Urothelium cell line (cell line): ENCODE measurements around the gene WDR70.
A peak's percentile ranks its signal among the peaks of the same experiment; 100 is the strongest.
"Not testable (repeated sequence)": the region's sequence is repeated elsewhere in the genome, so short reads cannot be mapped to it uniquely, and the experiment has no call there.

Experiments used
- DNase-seq: peaks from one replicate; pipeline ENCODE4 v3.0.0; 2011; ENCODE audit warnings: low spot score, mixed read lengths
- FAIRE-seq: peaks from 2 replicates; lab custom pipeline; 2011; peaks lifted over from hg19 to GRCh38; lab: Jason Lieb, UNC

The WDR70 gene

DNA sequence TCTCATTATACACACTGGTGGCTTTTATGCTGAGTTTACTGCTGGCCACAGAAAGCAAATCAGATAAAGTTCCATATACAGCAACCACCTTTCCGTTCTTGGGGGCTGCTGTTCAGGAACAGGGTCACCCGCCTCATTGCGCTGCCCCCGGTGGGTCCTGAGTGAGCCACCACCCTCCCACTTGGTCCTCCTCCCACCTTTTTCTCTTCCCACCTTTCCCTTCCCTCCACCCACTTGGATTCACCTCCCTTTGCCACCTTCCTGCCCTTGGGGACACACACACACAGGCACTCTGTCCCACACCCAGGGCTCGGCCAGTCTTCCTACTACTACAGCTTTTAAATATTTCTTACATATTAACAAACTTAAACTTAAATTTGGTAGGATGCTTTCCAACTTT lies 127.6 kb downstream of the WDR70 start:
- FAIRE-seq (no peak), DNase-seq (no peak)

DNA sequence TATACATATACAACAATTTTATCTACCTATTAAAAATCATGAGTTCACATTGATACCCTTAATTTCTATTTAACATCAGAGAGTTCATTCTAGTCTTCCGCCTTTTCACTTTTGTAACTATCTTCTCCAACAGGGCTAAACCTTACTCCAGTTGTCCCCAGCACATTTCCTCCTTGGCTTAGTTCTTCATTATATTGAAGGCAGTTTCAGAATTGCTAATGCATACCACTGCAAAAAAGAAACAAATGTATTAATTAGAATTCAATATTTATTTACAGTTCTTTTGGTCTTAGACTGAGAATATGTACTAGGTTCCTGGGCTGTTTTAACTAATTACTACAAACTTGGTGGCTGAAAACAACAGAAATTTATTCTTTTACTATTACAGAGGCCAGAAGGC lies 132.5 kb downstream of the WDR70 start:
- FAIRE-seq: no peak

DNA sequence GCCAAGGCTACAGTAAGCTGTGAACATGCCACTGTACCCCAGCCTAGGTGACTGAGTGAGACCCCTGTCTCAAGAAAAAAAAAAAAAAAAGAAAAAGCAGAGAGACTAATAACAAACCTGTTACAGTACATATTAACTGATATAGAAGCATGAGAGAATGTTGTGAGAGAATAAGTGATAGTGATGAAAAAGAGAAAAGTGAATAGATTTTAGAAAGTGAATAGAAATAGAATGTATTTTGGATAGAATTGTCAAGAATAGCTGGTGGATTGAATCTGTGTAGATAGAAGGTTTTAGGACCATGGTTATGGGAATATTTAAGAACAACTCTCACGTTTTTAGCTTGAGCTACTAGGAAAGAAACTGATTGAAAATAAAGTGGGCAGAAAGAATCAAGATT lies 135.8 kb downstream of the WDR70 start:
- FAIRE-seq: no peak
- no peak for DNase-seq

More for the DNA sequence above, 132.5 kb downstream of the WDR70 start:
- no peak for DNase-seq

DNA sequence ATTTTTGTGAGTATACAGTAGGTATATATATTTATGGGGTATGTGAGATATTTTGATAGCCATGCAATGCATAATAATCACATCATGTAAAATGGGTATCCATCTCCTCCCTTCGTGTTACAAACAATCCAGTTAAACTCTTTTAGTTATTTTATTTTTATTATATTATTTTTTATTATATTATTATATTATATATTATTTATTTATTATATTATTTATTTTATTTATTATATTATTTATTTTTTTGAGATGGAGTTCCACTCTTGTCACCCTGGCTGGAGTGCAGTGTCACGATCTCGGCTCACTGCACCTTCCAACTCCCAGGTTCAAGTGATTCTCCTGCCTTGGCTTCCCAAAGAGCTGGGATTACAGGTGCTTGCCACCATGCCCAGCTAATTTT lies 138.6 kb downstream of the WDR70 start:
- DNase-seq (no peak), FAIRE-seq (no peak)

DNA sequence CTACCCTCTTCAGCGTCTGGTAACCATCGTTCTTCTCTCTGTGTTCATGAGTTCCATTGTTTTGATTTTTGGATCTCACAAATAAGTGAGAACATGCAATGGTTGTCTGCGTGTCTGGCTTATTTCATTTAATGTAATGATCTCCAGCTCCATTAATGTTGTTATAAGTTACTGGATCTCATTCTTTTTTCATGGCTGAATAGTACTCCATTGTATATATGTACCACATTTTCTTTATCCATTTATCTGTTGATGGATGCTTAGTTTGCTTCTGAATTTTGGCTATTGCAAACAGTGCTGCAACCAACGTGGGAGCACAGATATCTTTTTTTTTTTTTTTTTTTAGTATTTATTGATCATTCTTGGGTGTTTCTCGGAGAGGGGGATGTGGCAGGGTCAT lies 139.2 kb downstream of the WDR70 start:
- FAIRE-seq: not testable (repeated sequence)

DNA sequence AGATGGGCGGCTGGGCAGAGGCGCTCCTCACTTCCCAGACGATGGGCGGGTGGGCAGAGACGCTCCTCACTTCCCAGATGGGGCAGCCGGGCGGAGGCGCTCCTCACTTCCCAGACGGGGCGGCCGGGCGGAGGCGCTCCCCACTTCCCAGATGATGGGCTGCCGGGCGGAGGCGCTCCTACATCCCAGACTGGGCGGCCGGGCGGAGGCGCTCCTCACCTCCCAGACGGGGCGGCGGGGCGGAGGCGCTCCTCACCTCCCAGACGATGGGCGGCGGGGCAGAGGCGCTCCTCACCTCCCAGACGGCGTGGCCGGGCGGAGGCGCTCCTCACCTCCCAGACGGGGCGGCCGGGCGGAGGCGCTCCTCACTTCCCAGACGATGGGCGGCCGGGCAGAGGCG lies 140.2 kb downstream of the WDR70 start:
- DNase-seq (no peak), FAIRE-seq (no peak)

More for the DNA sequence above, 139.2 kb downstream of the WDR70 start:
- DNase-seq: not testable (repeated sequence)

DNA sequence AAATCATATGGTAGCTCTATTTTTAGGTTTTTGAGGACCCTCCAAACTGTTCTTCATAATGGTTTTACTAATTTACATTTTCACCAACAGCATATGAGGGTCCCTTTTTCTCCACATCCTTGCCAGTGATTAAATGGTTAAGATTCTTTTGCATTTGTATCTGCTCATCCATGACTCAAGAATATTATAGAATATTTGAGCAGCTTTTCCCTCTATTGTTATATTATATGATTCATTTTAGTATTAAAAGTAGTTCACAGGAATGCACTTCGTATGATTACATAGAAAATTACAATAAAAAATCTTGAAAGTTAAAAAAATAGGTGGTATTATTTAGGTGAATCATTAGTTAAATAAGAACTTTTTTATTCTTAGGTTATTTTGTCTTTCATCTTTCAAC lies 140.7 kb downstream of the WDR70 start:
- FAIRE-seq (no peak), DNase-seq (no peak)

DNA sequence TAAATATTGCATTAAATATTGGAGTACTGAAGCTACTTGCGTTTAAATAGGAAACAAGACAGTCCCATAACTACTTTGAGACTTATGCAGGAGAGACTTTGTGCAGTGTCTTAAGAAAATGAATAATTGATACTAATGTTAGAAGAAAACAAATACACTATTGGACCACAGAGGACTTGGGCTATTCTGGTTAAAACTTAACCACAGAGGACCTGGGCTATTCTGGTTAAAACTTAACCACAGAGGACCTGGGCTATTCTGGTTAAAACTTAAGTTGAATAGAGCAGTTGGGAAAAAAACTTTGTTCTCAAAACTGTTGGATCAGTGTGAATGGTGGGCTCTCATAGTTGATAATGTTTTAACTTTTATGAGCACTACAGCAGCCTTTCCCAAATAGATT lies 141.7 kb downstream of the WDR70 start:
- DNase-seq (no peak), FAIRE-seq (no peak)

DNA sequence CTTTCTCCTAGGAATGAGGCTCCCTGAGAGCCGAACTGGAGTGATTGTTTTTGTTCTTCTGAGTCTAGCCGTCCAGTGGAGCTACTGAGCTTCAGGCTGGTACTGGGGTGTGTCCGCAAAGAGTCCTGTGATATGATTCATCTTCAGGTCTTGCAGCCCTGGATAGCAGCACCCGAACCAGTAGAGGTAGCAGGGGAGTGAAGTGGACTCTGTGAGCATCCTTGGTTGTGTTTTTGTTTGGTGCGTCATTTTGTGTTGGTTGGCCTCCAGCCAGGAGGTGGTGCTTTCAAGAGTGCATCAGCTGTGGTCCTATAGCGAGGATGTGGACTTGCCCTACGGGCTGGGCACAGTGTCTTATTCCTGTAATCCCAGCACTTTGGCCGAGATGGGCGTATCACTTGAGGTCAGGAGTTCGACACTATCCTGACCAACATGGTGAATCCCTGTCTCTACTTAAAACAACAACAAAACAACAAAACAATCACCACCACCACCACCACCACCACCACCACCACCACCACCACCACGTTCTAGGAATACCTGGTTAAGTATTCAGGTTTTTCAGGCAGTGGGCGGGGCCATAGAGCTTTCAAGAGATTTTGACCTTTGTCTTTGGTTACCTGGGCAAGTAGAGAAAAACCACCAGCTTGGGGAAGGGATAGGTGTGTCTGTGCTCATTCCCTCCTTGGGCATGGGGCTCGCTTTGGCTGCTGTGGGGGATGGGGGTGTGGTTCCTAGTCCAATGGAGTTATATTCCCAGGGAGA lies 154.0 kb downstream of the WDR70 start:
- FAIRE-seq (no peak), DNase-seq (no peak)

DNA sequence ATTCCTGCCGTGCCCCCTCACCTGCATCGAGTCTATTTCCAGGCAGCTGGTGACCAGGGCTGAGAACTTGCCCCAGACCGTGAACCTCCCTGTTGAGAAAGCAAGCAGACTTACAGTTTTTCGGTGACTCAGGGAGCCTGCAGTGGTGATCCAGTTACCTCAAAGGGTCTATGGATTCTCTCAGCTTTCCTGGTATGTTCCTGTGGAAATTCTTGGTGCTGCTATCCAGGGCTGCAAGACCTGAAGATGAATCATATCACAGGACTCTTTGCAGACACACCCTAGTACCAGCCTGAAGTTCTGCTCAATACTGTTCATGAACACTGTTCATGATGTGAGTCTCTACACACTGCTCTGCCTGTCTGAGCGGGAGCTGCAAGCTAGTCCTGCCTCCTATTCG lies 154.7 kb downstream of the WDR70 start:
- FAIRE-seq (no peak), DNase-seq (no peak)

DNA sequence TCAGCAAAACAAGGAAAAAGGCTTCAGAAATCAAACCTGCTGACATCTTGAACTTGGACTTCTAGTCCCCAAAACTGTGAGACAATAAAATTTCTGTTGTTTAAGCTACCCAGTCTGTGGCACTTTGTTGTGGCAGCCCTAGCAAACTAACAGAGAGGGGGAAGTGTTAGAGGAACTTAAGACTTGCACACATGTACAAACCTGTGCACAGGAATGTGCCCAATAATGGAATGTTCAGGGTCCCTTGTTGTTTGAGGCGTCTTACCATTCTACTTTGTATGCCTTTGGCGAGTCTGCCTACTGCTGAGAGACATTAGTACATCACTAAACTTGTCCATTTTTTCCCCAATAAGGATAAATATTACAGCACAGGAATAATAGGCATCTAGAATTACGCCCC lies 160.3 kb downstream of the WDR70 start:
- FAIRE-seq (no peak), DNase-seq (no peak)

DNA sequence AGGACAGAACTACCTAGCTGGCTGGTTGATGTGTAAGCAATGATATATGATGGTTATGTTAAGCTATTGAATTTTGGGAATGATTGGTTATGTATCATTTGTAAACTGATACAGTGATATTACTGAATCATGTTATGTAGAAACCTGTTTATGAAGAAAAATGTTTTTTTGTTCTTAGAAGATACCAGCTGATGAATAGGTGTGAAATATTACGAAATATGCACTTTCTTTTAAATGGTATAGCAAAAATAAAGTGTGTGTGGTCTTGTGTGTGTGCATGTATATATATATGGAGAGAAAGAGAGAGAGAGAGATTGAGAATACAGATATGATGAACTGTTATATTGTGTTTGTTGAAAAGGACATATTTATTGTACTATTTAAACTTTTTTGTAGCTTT lies 164.1 kb downstream of the WDR70 start:
- no peak for FAIRE-seq
- DNase-seq: no peak

DNA sequence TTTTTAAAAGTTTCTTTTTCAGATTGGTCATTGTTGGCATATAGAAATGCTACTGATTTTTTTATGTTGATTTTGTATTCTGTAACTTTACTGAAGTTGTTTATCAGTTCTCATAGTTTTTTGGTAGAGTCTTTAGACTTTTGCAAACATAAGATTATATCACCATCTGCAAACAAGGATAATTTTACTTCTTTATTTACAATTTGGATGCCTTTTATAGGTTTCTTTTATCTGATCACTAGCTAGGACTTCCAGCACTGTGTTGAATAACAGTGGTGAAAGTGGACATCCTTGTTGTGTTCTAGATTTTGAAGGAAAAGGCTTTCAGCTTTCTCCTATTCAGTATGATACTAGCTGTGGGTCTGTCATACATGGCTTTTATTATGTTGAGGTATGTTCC lies 170.3 kb downstream of the WDR70 start:
- DNase-seq (no peak), FAIRE-seq (no peak)

DNA sequence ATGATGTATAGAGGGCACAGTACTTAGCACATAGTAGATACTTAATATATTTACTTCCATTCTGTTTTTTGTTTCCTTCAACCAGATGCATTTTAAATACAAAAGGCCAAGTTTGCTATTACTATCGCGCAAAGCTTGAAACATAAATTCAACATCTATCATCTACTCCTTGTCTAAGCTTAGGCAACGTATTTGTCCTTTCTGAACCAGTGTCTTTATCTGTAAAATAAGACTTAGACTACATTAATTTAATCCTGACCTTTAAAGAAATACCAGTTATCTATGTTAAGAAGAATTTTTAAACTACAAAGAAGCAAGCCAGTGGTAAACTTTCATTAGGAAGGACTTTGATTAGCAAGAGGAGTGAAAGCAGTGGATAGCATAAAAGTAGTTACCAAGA lies 173.0 kb downstream of the WDR70 start:
- FAIRE-seq: no peak

DNA sequence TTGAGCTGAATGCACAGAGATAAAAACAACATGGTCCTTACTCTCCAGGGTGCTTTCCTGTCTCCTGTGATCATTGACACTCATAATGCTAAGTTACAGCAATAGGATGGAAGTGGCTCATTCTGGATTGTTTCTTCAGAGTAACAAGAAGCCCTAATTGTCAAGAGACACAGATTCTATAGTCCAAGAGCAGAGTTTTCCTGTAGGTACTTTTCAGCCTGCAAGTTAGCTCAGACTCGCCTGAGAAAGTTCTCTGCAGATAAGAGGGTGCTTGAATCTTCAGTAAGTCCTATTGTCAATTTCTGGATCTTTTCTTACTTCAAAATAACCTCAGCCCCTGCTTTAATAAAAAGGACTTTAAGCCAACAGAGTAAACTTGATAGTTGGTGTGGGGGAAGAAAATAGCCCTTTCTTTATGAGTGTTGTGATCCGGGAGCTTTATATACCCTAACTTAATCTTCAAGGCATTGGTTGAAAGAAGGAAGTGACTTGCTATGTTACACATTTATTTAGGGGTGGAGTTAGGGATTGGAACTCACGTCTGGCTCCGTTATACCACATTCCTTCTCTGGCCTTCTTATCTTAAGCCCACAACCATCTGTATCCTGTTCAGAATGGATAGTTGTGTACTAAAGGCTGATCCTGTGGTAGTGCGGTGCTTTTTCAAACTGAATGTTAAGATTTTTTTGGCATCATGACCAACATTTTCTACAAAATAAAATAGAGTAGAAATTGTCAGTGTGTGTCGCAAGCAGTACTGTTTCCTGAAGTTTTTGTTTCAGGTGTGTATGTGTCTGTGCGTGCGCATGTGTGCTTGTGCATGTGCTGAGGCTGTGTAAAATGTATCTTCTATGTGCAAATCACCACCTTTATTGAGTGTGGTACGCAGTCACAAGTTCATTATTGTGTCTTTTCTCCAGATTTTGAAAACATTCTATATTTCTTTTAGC lies 173.9 kb downstream of the WDR70 start:
- FAIRE-seq: no peak
- DNase-seq: no peak

More for the DNA sequence above, 173.0 kb downstream of the WDR70 start:
- no peak for DNase-seq

DNA sequence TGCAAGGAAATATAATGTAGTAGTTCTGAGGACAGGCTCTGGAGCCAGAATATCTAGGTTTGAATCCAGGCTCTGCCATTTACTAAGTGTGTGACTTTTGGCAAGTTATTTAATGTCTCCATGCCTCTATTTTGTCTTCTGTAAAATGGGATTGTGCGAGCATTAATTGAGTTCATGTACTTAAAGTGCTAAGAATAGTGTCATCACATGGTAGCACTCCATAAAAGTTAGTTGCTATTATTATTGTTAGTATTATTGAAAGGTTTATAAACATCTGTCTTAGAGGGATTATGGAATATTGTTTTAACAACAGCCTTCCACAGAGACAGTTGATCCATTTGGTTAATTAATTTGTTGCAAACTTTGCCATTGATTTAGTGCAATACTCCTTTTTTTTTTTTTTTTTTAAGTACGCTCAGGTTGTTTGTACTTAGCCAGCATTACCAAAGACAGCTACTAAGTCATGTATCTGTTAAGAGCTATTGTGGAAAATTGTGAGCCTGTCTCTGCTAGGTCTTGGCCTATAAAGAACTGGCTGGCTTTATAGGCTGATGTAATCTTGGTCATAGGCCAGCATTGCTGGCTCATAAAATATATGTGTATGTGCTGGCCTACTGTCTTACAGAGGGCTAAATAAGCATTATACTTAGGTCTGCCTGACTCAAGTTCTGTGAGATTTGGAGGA lies 174.7 kb downstream of the WDR70 start:
- no peak for DNase-seq
- no peak for FAIRE-seq

DNA sequence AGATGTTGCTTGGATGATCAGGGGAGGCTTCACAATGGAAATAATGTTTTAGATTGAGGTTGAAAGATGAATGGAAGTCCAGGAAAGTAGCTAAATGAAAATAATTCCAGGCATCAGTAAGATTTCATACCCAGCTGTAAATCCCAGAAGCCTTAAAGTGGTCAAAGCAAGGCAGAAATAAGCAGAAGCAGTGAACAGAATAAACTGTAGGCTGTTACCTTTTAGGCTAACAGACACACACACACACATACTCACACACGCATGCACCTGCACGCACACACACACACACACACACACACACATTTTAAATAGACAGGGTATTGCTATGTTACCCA lies 175.3 kb downstream of the WDR70 start:
- FAIRE-seq: no peak
- DNase-seq: no peak

DNA sequence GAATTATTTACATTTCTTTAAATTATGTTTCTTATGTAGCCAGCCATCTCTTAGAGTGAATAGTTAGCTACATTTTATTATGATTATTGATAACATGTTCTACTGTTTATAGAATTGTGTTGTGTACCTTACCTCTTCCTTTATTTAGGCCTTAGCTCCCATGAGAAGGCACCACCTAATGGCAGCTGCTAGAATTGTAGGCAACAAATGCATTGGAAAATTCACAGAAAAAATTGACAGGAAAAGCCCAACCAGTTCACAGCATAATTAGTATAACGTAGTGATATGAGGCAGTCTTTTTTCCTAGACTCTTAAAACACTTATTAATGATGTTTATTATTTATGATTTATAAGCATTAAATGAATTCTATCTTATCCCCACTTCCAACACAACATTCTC lies 175.8 kb downstream of the WDR70 start:
- DNase-seq (peak; percentile 14), FAIRE-seq (no peak)

DNA sequence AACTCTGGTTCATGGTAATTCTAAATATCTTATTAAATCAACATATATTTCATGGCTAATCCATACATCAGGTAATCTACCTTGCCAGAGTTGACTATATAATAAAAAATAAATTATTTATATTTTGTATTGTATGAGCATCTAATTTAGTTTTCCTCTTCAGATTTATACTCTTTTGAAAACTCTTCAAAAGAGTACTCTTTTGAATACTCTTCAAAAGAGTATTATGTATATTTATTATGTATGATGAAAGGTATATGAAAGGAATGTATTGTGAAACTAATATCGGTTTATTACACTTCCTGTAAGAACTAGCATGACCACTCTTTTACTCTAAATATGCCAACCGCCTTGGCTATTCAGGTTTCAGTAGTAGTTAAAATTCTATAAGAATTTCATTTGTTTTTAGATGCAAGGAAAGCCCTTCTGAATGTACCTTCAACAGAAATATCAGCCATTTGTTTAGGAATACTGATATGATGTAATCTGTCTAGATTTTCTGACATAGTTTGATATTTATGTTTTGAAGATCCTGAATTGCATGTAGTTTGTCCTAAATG lies 178.7 kb downstream of the WDR70 start:
- no peak for FAIRE-seq

DNA sequence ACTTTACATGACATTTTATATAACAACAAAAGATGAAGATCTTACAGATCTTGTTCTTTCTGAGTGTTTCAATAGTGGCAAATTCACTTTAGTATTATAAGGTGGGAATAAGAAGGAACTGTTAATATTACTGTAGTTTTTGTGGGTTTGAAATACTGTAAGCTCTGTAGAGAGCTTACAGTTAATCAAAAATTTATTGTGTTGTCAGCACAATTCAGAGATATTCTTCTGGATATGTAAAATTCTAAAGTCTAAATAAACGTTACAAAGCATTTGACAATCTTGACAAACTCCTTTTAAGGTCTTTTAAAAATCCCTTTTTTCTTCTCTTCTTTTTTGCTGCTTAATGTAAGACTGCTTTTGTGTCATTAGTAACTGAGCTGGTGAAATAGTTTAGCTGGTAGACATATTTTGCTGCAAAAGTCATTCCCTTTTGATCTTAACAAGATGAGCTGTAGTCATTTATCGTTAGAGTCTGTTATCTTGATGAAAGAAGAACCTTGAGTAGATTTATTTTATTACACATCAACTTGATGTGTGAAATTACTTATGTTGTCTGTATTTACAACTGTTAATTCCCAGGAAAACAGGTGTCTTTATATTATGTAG lies 186.0 kb downstream of the WDR70 start:
- DNase-seq: no peak
- FAIRE-seq: no peak

More for the DNA sequence above, 178.7 kb downstream of the WDR70 start:
- DNase-seq: no peak

DNA sequence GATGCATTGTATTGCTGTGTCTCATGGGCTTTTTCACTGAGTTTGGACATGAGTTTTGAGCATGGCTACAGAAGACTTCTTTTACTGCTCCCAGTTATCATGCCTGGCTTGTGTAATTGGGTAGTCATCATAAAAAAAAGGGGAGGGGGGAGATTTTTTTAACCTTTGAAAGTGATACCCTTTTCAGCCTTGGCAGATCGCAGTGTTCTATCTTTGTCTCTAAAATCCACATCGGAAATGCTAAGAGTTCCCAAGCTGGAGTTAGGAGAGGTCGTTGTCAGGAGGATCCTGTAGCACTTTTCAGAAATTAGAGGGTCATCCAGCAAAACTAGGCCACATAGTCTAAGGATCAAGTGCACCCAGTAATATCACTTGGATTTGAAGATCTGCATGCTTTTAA lies 188.4 kb downstream of the WDR70 start:
- FAIRE-seq (peak; percentile 13), DNase-seq (no peak)
